ENCODE results near the gene OXSR1. TPM values are rescaled to one million over a fixed set of nuclear protein-coding genes. Genes with fewer than 3 reads are reported as not detected.
A peak's percentile ranks its signal among the peaks of the same experiment; 100 is the strongest.
"Not testable (repeated sequence)": the region's sequence is repeated elsewhere in the genome, so short reads cannot be mapped to it uniquely, and the experiment has no call there.

Gene OXSR1
- total and polyA plus RNA-seq, 2 experiments from 2014 or later, result 16.0 to 41.1 TPM

DNA sequence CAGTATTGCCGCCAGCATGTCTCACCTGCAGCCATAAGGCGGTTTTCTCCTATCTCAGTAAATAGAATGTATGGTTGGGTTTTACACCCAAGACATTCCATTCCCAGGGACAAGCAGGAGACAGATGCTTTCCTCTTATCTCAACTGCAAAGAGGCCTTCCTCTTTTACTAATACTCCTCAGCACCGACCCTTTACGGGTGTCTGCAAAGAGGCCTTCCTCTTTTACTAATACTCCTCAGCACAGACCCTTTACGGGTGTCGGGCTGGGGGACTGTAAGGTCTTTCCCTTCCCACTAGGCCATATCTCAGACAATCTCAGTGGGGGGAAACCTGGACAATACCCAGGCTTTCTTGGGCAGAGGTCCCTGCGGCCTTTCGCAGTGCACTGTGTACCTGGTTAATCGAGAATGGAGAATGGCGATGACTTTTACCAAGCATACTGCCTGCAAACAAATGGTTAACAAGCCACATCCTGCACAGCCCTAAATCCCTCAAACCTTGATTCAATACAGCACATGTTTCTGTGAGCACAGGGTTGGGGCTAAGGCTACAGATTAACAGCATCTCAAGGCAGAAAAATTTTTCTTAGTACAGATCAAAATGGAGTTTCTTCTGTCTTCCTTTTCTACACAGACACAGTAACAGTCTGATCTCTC is 29.6 kb upstream of the OXSR1 start:
- peak overlapping the region; percentile 97 for H3K4me3 ChIP-seq
- Mint-ChIP-seq H3K36me3 (ENCODE audit: low read depth) (peaks cover 36% of the 10 kb centered on the region), H3K27me3 (ENCODE audit: insufficient read depth, low read depth, poor library complexity) (peaks cover 21% of the 10 kb centered on the region), H3K27ac (peak overlapping the region; percentile 38; the same call in 1 of the 2 replicates), H3K4me3 (peak overlapping the region; percentile 92), H3K4me1 (peaks cover 29% of the 10 kb centered on the region)
- peaks cover 25% of the 10 kb centered on the region for H3K79me2 ChIP-seq (replicated peaks; ENCODE audit: insufficient read depth)
- H3K9me3 Mint-ChIP-seq; H3K9me2 ChIP-seq (ENCODE audit: insufficient read depth); ATAC-seq; H3K36me3 ChIP-seq (ENCODE audit: insufficient read depth); H3K27me3 ChIP-seq (ENCODE audit: insufficient read depth); H3K27ac ChIP-seq (ENCODE audit: low read depth); DNase-seq (ENCODE audit: low spot score): not testable (repeated sequence)
- H3K4me2 ChIP-seq, result peak overlapping the region; percentile 100
- H2AFZ ChIP-seq, result 0 out of 2 replicates have a peak overlapping the region, but pooled peaks have one; percentile 64
- peaks cover 15% of the 10 kb centered on the region for H3F3A ChIP-seq (replicated peaks; ENCODE audit: low read depth)
- peaks cover 22% of the 10 kb centered on the region; the same call in 1 of the 2 replicates for H4K20me1 ChIP-seq (replicated peaks; ENCODE audit: insufficient read depth)
- peaks cover 26% of the 10 kb centered on the region for H3K4me1 ChIP-seq (ENCODE audit: insufficient read depth)

DNA sequence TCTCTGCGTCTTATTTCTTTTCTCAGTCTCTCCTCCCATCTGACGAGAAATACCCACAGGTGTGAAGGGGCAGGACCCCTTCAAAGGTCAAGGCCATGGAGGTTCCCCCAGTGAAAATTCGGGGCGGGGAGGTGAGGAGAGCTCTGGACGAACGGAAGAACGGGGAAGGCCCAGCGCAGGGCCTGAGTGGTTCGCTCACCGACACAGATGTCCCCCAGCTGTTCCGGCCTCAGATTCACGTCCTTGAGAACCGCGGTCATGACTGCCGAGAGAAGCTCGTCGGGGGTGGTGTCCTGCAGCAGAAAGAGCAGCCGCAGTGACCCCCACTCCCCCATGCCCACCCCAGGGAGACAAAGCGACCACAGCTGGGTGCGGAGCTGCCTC is 29.0 kb upstream of the OXSR1 start:
- Histone ChIP-seq H2AFZ (peak overlapping the region; percentile 64; the same call in 1 of the 2 replicates), H3K4me3 (peak overlapping the region; percentile 97)
- peaks cover 30% of the 10 kb centered on the region for H3K4me1 Mint-ChIP-seq
- TF ChIP-seq, protein P1, sequence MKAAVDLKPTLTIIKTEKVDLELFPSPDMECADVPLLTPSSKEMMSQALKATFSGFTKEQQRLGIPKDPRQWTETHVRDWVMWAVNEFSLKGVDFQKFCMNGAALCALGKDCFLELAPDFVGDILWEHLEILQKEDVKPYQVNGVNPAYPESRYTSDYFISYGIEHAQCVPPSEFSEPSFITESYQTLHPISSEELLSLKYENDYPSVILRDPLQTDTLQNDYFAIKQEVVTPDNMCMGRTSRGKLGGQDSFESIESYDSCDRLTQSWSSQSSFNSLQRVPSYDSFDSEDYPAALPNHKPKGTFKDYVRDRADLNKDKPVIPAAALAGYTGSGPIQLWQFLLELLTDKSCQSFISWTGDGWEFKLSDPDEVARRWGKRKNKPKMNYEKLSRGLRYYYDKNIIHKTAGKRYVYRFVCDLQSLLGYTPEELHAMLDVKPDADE (IDR thresholded peaks at IDR 0.05), result no peak
- no peak for TF ChIP-seq NANOG (IDR thresholded peaks at IDR 0.05; ENCODE audit: borderline replicate concordance)
- TF ChIP-seq CREB1 (CRISPR knock-in tag; IDR thresholded peaks at IDR 0.05; ENCODE audit: low read depth), result no peak
- TF ChIP-seq STAT1 (IDR thresholded peaks at IDR 0.05; ENCODE audit: unreplicated experiment), result no peak
- no peak for TF ChIP-seq EZH2 (IDR thresholded peaks at IDR 0.05; ENCODE audit: low read depth, unreplicated experiment)
- TF ChIP-seq POLR2AphosphoS5 (IDR thresholded peaks at IDR 0.05; ENCODE audit: low read depth), result no peak
- no peak for TF ChIP-seq EZH2phosphoT487 (IDR thresholded peaks at IDR 0.05; ENCODE audit: unreplicated experiment)
- TF ChIP-seq ZNF462 (CRISPR knock-in tag; IDR thresholded peaks at IDR 0.05), result no peak
- no peak for TF ChIP-seq ZNF114 (CRISPR knock-in tag; IDR thresholded peaks at IDR 0.05)
- TF ChIP-seq, protein P2, sequence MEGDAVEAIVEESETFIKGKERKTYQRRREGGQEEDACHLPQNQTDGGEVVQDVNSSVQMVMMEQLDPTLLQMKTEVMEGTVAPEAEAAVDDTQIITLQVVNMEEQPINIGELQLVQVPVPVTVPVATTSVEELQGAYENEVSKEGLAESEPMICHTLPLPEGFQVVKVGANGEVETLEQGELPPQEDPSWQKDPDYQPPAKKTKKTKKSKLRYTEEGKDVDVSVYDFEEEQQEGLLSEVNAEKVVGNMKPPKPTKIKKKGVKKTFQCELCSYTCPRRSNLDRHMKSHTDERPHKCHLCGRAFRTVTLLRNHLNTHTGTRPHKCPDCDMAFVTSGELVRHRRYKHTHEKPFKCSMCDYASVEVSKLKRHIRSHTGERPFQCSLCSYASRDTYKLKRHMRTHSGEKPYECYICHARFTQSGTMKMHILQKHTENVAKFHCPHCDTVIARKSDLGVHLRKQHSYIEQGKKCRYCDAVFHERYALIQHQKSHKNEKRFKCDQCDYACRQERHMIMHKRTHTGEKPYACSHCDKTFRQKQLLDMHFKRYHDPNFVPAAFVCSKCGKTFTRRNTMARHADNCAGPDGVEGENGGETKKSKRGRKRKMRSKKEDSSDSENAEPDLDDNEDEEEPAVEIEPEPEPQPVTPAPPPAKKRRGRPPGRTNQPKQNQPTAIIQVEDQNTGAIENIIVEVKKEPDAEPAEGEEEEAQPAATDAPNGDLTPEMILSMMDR (conservative IDR thresholded peaks at IDR 0.05; ENCODE audit: low read depth in 2 of 2), result no peak
- no peak for TF ChIP-seq ZNF331 (CRISPR knock-in tag; IDR thresholded peaks at IDR 0.05; ENCODE audit: low read depth)
- no peak for TF ChIP-seq JUNB (IDR thresholded peaks at IDR 0.05; ENCODE audit: unreplicated experiment)

More for the DNA sequence above, 29.0 kb upstream of the OXSR1 start:
- H3K9me3 Mint-ChIP-seq, result no peaks in the 10 kb centered on the region; the same call in 1 of the 3 replicates
- Histone ChIP-seq H3K27me3 (ENCODE audit: insufficient read depth) (no peaks in the 10 kb centered on the region), H3K4me2 (peak overlapping the region; percentile 100), H3F3A (replicated peaks; ENCODE audit: low read depth) (peaks cover 15% of the 10 kb centered on the region), H3K36me3 (ENCODE audit: insufficient read depth) (peaks cover 9% of the 10 kb centered on the region), H3K27ac (ENCODE audit: low read depth) (no peak overlapping the region), H4K20me1 (replicated peaks; ENCODE audit: insufficient read depth) (peaks cover 16% of the 10 kb centered on the region; the same call in 1 of the 2 replicates), H3K9me2 (ENCODE audit: insufficient read depth) (no peaks in the 10 kb centered on the region), H3K4me1 (ENCODE audit: insufficient read depth) (peaks cover 26% of the 10 kb centered on the region), H3K79me2 (replicated peaks; ENCODE audit: insufficient read depth) (peaks cover 25% of the 10 kb centered on the region)
- peaks cover 37% of the 10 kb centered on the region for H3K36me3 Mint-ChIP-seq (ENCODE audit: low read depth)
- H3K4me3 Mint-ChIP-seq, result peak overlapping the region; percentile 92
- ATAC-seq (peak; percentile 4), DNase-seq (ENCODE audit: low spot score) (peak; percentile 59)
- H3K27me3 Mint-ChIP-seq (ENCODE audit: insufficient read depth, low read depth, poor library complexity), result peaks cover 21% of the 10 kb centered on the region
- H3K27ac Mint-ChIP-seq, result peak overlapping the region; percentile 38; the same call in 1 of the 2 replicates
